SK-N-SH (cell line): ENCODE data around the gene ACTR3.

ENCODE experiments used
- EP300 ChIP-seq, 2 experiments: IDR thresholded peaks; 2 replicates each; pipeline versions ENCODE4 v1.4.0 to v1.6.1; 2012; ENCODE audit warnings: borderline replicate concordance in 1 of 2, low read depth in 1 of 2, low read length in 1 of 2
- FOXJ3 ChIP-seq: sonication (generic); formaldehyde crosslinking; IDR thresholded peaks from 2 replicates; pipeline ENCODE4 v1.5.1; 2020; ENCODE audit warnings: mild to moderate bottlenecking, missing genetic modification reagents
- POLR2AphosphoS5 ChIP-seq: IDR thresholded peaks from 2 replicates; pipeline ENCODE4 v1.6.1; 2012; ENCODE audit warnings: low read depth, low read length
- RAD21 ChIP-seq: IDR thresholded peaks from 2 replicates; pipeline ENCODE4 v1.6.1; 2012; ENCODE audit warnings: mild to moderate bottlenecking, low read length
- RCOR1 ChIP-seq: fragments of 150-350 bp; IDR thresholded peaks from 2 replicates; pipeline ENCODE4 v1.6.1; 2017; ENCODE audit warnings: antibody characterized with exemption, low read length
- RFX5 ChIP-seq: IDR thresholded peaks from 2 replicates; pipeline ENCODE4 v1.6.1; 2012; ENCODE audit warnings: mild to moderate bottlenecking, improper control_type of control experiment, low read length
- TEAD4 ChIP-seq: IDR thresholded peaks from 2 replicates; pipeline ENCODE4 v1.4.0; 2012; ENCODE audit warnings: mild to moderate bottlenecking, borderline replicate concordance; ENCODE audit not compliant: insufficient read depth
- TF ChIP-seq, protein P1 (sequence below): fragments of 200-600 bp; sonication (generic); IDR thresholded peaks from 2 replicates; pipeline ENCODE4 v1.6.1; 2017; ENCODE audit warnings: antibody characterized with exemption, mild to moderate bottlenecking, moderate library complexity
- TF ChIP-seq, protein P2 (sequence below): IDR thresholded peaks from 2 replicates; pipeline ENCODE4 v1.4.0; 2012; ENCODE audit warnings: low read depth, borderline replicate concordance
- TF ChIP-seq, protein P3 (sequence below): IDR thresholded peaks from 2 replicates; pipeline ENCODE4 v1.4.0; 2012; ENCODE audit warnings: low read depth
- TF ChIP-seq, protein P4 (sequence below): IDR thresholded peaks from 2 replicates; pipeline ENCODE4; 2012

DNA sequence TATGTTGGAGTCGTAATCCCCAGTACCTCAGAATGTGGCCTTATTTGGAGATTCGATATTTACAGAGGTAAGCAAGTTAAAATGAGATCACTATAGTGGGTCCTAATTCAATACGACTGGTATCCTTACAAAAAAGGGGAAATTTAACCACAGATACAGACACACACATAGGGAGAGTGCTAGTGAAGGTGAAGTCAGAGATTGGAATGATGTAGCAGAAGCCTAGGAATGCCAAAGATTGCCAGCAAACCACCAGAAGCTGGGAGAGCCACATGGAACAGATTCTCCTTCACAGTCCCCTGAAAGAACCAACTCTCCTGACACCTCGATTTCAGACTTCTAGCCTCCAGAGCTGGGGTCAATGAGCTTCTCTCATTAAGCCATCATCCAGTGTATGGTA lies 17.7 kb upstream of the ACTR3 start:
- TF ChIP-seq RAD21 (no peak), POLR2AphosphoS5 (no peak), TEAD4 (no peak), RCOR1 (no peak), EP300 (IDR thresholded peaks at IDR 0.05; ENCODE audit: borderline replicate concordance in 1 of 2, low read depth in 1 of 2, low read length in 1 of 2) (no peak), FOXJ3 (CRISPR knock-in tag) (no peak), RFX5 (no peak)
- TF ChIP-seq, protein P1, sequence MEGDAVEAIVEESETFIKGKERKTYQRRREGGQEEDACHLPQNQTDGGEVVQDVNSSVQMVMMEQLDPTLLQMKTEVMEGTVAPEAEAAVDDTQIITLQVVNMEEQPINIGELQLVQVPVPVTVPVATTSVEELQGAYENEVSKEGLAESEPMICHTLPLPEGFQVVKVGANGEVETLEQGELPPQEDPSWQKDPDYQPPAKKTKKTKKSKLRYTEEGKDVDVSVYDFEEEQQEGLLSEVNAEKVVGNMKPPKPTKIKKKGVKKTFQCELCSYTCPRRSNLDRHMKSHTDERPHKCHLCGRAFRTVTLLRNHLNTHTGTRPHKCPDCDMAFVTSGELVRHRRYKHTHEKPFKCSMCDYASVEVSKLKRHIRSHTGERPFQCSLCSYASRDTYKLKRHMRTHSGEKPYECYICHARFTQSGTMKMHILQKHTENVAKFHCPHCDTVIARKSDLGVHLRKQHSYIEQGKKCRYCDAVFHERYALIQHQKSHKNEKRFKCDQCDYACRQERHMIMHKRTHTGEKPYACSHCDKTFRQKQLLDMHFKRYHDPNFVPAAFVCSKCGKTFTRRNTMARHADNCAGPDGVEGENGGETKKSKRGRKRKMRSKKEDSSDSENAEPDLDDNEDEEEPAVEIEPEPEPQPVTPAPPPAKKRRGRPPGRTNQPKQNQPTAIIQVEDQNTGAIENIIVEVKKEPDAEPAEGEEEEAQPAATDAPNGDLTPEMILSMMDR = no peak
- TF ChIP-seq, protein P2, sequence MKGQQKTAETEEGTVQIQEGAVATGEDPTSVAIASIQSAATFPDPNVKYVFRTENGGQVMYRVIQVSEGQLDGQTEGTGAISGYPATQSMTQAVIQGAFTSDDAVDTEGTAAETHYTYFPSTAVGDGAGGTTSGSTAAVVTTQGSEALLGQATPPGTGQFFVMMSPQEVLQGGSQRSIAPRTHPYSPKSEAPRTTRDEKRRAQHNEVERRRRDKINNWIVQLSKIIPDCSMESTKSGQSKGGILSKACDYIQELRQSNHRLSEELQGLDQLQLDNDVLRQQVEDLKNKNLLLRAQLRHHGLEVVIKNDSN = no peak
- TF ChIP-seq, protein P3, sequence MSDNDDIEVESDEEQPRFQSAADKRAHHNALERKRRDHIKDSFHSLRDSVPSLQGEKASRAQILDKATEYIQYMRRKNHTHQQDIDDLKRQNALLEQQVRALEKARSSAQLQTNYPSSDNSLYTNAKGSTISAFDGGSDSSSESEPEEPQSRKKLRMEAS = no peak
- TF ChIP-seq, protein P4, sequence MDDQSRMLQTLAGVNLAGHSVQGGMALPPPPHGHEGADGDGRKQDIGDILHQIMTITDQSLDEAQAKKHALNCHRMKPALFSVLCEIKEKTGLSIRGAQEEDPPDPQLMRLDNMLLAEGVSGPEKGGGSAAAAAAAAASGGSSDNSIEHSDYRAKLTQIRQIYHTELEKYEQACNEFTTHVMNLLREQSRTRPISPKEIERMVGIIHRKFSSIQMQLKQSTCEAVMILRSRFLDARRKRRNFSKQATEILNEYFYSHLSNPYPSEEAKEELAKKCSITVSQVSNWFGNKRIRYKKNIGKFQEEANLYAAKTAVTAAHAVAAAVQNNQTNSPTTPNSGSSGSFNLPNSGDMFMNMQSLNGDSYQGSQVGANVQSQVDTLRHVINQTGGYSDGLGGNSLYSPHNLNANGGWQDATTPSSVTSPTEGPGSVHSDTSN = no peak; the same call in 1 of the 2 replicates
